Psoas muscle (tissue), 8 donors: Measurements from ENCODE around the gene DRC1. TPM values are rescaled to one million over a fixed set of nuclear protein-coding genes. Genes with fewer than 3 reads are reported as not detected.

Experiments used
- ATAC-seq, 4 donors: fragments of 200-7000 bp; cut with Tn5 transposase; one replicate each; pipeline ENCODE4 v1.9.1; 2020; ENCODE audit warnings: moderate library complexity in 3 of 4, mild to moderate bottlenecking in 2 of 4
- DNase-seq, 2 donors: peaks; one replicate each; pipeline ENCODE4 v3.0.0-alpha.2; 2020
- H3K27ac ChIP-seq: fragments of 200-600 bp; one replicate; pipeline ENCODE4 v1.8.0; 2022
- H3K27me3 ChIP-seq, 3 donors: fragments of 200-600 bp in 1 of 3; one replicate each; pipeline versions ENCODE4 v1.6.1 to v1.8.0; 2013 to 2022; ENCODE audit warnings: low read length in 2 of 3, mild to moderate bottlenecking in 2 of 3, moderate library complexity in 1 of 3; ENCODE audit not compliant: insufficient read depth in 3 of 3
- H3K36me3 ChIP-seq, 2 donors: fragments of 200-600 bp in 1 of 2; one replicate each; pipeline versions ENCODE4 v1.6.1 to v1.8.0; 2013 to 2022; ENCODE audit warnings: low read depth in 1 of 2, mild to moderate bottlenecking in 1 of 2, moderate library complexity in 1 of 2; ENCODE audit not compliant: insufficient read depth in 1 of 2
- H3K4me1 ChIP-seq: fragments of 200-600 bp; one replicate; pipeline ENCODE4 v1.8.0; 2022
- H3K4me3 ChIP-seq: fragments of 200-600 bp; one replicate; pipeline ENCODE4 v1.8.0; 2022; ENCODE audit warnings: mild to moderate bottlenecking
- H3K9me3 ChIP-seq: fragments of 200-600 bp; one replicate; pipeline ENCODE4 v1.8.0; 2022
- CTCF ChIP-seq: fragments of 200-600 bp; IDR thresholded peaks from one replicate; pipeline ENCODE4 v1.8.0; 2022; ENCODE audit warnings: antibody characterized with exemption
- WGBS, 3 donors: extraction: QIAGEN DNeasy Blood & Tissue Kit; methylation state at CpG; one replicate each; pipeline versions ENCODE4 v1.1.6 to v1.1.7; 2013; 5-methylcytosine and 5-hydroxymethylcytosine counted together
- intact Hi-C, 2 donors: fragments of 100-400 bp; cut with DNase I; formaldehyde crosslinking; loops; one replicate each; pipeline versions ENCODE4 v1.11.0 to v1.14.2; 2022
- polyA plus RNA-seq, 3 donors: library from polyadenylated mRNA; stranded (reverse); fragments of 200-250 nt; gene quantifications; one replicate each; pipeline ENCODE4 v1.2.3, GENCODE V29; 2013
- total RNA-seq, 4 donors: library from RNA; stranded (reverse); fragmentation: NEBNext Ultra II Directional in 2 of 4; extraction: Animal tissue kit (Norgen Biotek cat#: 25700) in 2 of 4; gene quantifications; one replicate each; pipeline versions ENCODE4 v1.2.1 to v1.2.4, GENCODE V29; 2021 to 2023
- donor health status: healthy with polysubstance abuse.
- donor health status: DM: no; HTN: no; CAD: no; lungs with moderate emphysema.
- donor health status: Bipolar disorder and iron deficiency.
- donor health status: healthy.
- donor health status: DM: yes; HTN: yes; CAD: no.
- donor health status: DM: no; HTN: no; CAD: no.
- donor health status: DM: no; HTN: no; CAD: no.
- donor health status: DM: yes; HTN: yes; CAD: no.

DRC1 gene
- total and polyA plus RNA-seq, 7 donors: 0.04 to 0.15 (median 0.08) TPM; not detected in 3

GRCh38 chr2:26450031-26450635 is 48.4 kb downstream of the DRC1 start:
- no peaks in the 10 kb centered on the region for H3K9me3 ChIP-seq

GRCh38 chr2:26451700-26452099 is 50.0 kb downstream of the DRC1 start:
- Histone ChIP-seq H3K27ac (no peak overlapping the region), H3K36me3 (no peaks in the 10 kb centered on the region), H3K4me3 (no peak overlapping the region), H3K4me1 (no peaks in the 10 kb centered on the region), H3K9me3 (no peaks in the 10 kb centered on the region), H3K27me3 (no peaks in the 10 kb centered on the region)
- no peak for TF ChIP-seq CTCF
- no peak for DNase-seq
- no peak for ATAC-seq
- WGBS, 3 donors: 97 to 100% (median 99%) methylated on average over 1 of the region's 1 CpG
- intact Hi-C loops: no loop called here

More at GRCh38 chr2:26450031-26450635, 48.4 kb downstream of the DRC1 start:
- Histone ChIP-seq H3K36me3 (no peaks in the 10 kb centered on the region), H3K27me3 (no peaks in the 10 kb centered on the region), H3K4me3 (no peak overlapping the region), H3K27ac (no peak overlapping the region), H3K4me1 (no peaks in the 10 kb centered on the region)
- intact Hi-C loops: no loop called here
- WGBS, 3 donors: 68 to 73% (median 69%) methylated on average over 13 of the region's 13 CpGs
- no peak for TF ChIP-seq CTCF
- ATAC-seq: no peak
- DNase-seq: no peak

- intact Hi-C loops: no loop called here
- DNase-seq: no peak
- Histone ChIP-seq H3K4me3 (no peak overlapping the region), H3K36me3 (no peaks in the 10 kb centered on the region), H3K27ac (no peak overlapping the region), H3K27me3 (no peaks in the 10 kb centered on the region), H3K9me3 (no peaks in the 10 kb centered on the region), H3K4me1 (no peaks in the 10 kb centered on the region)
- no peak for ATAC-seq
- 84 to 87% (median 85%) methylated on average over 11 of the region's 11 CpGs for WGBS, 3 donors
- TF ChIP-seq CTCF: no peak
Observed at GRCh38 chr2:26453421-26454329, 52.0 kb downstream of the DRC1 start.

- TF ChIP-seq CTCF: no peak
- Histone ChIP-seq H3K9me3 (no peaks in the 10 kb centered on the region), H3K4me3 (no peak overlapping the region), H3K27me3 (no peaks in the 10 kb centered on the region), H3K27ac (no peak overlapping the region), H3K36me3 (no peaks in the 10 kb centered on the region), H3K4me1 (no peaks in the 10 kb centered on the region)
- no peak for DNase-seq
- WGBS, 3 donors: 91 to 99% (median 93%) methylated on average over 10 of the region's 10 CpGs
- no peak for ATAC-seq
- intact Hi-C loops: no loop called here
Observed at GRCh38 chr2:26454561-26455001, 52.9 kb downstream of the DRC1 start.
